OCI-LY7 (cell line): ENCODE results near the gene KIF20A. TPM values are rescaled to one million over a fixed set of nuclear protein-coding genes. Genes with fewer than 3 reads are reported as not detected.

Source experiments
- BruUV-seq: library from RNA; stranded (reverse); fragments of 400-500 nt; replicated peaks from 2 replicates; lab custom pipeline; 2021; lab: Mats Ljungman, UMichigan
- CTCF ChIA-PET: fragments of 300-600 bp; sonication (Branson Sonifier 250); formaldehyde crosslinking; loops from one replicate; lab custom pipeline; 2022; ENCODE audit warnings: antibody characterized with exemption; ENCODE audit not compliant: unreplicated experiment; lab: Charles Lee
- POLR2A ChIA-PET: fragments of 300-600 bp; sonication (Branson Sonifier 250); formaldehyde crosslinking; loops from one replicate; lab custom pipeline; 2022; ENCODE audit warnings: antibody characterized with exemption; lab: Charles Lee
- DNase-seq: peaks from one replicate; pipeline ENCODE4 v3.0.0-alpha.2; 2015; ENCODE audit warnings: low spot score
- H2AFZ ChIP-seq: fragments of 200-600 bp; sonication (generic), shearing (Covaris generic); 2 replicates; pipeline ENCODE4 v1.6.1; 2014; ENCODE audit warnings: mild to moderate bottlenecking, antibody characterized with exemption, low read length, moderate library complexity
- H3K27ac ChIP-seq: fragments of 200-600 bp; sonication (generic); 2 replicates; pipeline ENCODE4 v1.5.1; 2014; ENCODE audit warnings: mixed run types, low read depth, mild to moderate bottlenecking, moderate library complexity, low read length, inconsistent platforms; ENCODE audit not compliant: poor library complexity, severe bottlenecking
- H3K36me3 ChIP-seq: fragments of 200-600 bp; sonication (generic); 2 replicates; pipeline ENCODE4 v1.6.1; 2014; ENCODE audit warnings: mild to moderate bottlenecking, antibody characterized with exemption, low read length, moderate library complexity, mixed read lengths; ENCODE audit not compliant: insufficient read depth
- H3K4me1 ChIP-seq: fragments of 200-600 bp; sonication (generic); 2 replicates; pipeline ENCODE4 v1.5.1; 2014; ENCODE audit warnings: mild to moderate bottlenecking, low read length; ENCODE audit not compliant: insufficient read depth, poor library complexity, severe bottlenecking
- H3K4me2 ChIP-seq: fragments of 200-600 bp; sonication (generic); 2 replicates; pipeline ENCODE4 v1.6.1; 2014; ENCODE audit warnings: mild to moderate bottlenecking, low read length
- H3K4me3 ChIP-seq: fragments of 200-600 bp; sonication (generic); 2 replicates; pipeline ENCODE4 v1.5.1; 2014; ENCODE audit warnings: mild to moderate bottlenecking, low read depth, low read length; ENCODE audit not compliant: poor library complexity, severe bottlenecking
- H3K79me2 ChIP-seq: fragments of 200-600 bp; sonication (generic); 2 replicates; pipeline ENCODE4 v1.6.1; 2016; ENCODE audit warnings: low read depth, mild to moderate bottlenecking, low read length, moderate library complexity, mixed read lengths; ENCODE audit not compliant: insufficient read depth
- H3K9me2 ChIP-seq: fragments of 200-600 bp; sonication (generic); 2 replicates; pipeline ENCODE4 v1.6.1; 2016; ENCODE audit warnings: mild to moderate bottlenecking, low read length, mixed read lengths; ENCODE audit not compliant: insufficient read depth
- H3K9me3 ChIP-seq: fragments of 200-600 bp; sonication (generic); 2 replicates; pipeline ENCODE4 v1.6.1; 2014; ENCODE audit warnings: mild to moderate bottlenecking, mixed run types, low read length, mixed read lengths
- H4K20me1 ChIP-seq: fragments of 200-600 bp; sonication (generic); 2 replicates; pipeline ENCODE4 v1.6.1; 2014; ENCODE audit warnings: mild to moderate bottlenecking, antibody characterized with exemption, low read length, moderate library complexity, mixed read lengths; ENCODE audit not compliant: insufficient read depth
- EZH2phosphoT487 ChIP-seq: fragments of 200-600 bp; sonication (generic); IDR thresholded peaks from 2 replicates; pipeline ENCODE4 v1.6.1; 2018; ENCODE audit warnings: low read depth, borderline replicate concordance, mild to moderate bottlenecking, mixed run types, antibody characterized with exemption, low read length, moderate library complexity, mixed read lengths
- intact Hi-C: fragments of 100-400 bp; cut with micrococcal nuclease; formaldehyde crosslinking; loops from one replicate; pipeline ENCODE4 v1.10.0; 2022; ENCODE audit not compliant: unreplicated experiment
- total RNA-seq, 2 experiments: library from RNA; depleted of rRNA in 1 of 2; stranded (reverse); fragments of >200 nt in 1 of 2; shearing (Covaris generic) in 1 of 2; gene quantifications; 2 replicates each; pipeline ENCODE4 v1.2.3, GENCODE V29; 2014 to 2022
- TF ChIP-seq, protein P1 (sequence below): fragments of 200-600 bp; sonication (generic); conservative IDR thresholded peaks from 2 replicates; pipeline ENCODE4 v1.5.1; 2014; ENCODE audit warnings: mild to moderate bottlenecking, antibody characterized with exemption, low read length, moderate library complexity, mixed read lengths

KIF20A gene
- total RNA-seq, 2 experiments from 2014 or later: 63.1 to 65.1 TPM

DNA sequence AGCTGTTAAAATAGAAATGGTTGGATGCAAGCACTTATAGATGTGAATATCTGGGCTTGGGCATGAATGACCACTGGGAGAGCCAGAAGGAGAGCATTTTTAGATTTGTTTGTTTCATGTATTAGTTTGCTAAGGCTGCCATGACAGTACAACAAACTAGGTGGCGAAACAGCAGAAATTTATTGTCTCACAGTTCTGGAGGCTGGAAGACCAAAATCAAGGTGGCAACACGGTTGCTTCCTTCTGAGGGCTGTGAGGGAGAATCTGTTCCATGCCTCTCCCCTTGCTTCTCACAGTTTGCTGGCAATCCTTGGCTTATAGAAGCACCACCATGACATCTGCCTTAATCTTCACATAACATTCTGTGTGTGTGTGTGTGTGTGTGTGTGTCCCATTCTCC lies 54.4 kb downstream of the KIF20A start:
- intact Hi-C loops: no loop called here
- H3K4me3 ChIP-seq: no peak overlapping the region
- no peak overlapping the region for H2AFZ ChIP-seq
- no peaks in the 10 kb centered on the region for H3K79me2 ChIP-seq
- no peak overlapping the region for H3K27ac ChIP-seq
- TF ChIP-seq, protein P1, sequence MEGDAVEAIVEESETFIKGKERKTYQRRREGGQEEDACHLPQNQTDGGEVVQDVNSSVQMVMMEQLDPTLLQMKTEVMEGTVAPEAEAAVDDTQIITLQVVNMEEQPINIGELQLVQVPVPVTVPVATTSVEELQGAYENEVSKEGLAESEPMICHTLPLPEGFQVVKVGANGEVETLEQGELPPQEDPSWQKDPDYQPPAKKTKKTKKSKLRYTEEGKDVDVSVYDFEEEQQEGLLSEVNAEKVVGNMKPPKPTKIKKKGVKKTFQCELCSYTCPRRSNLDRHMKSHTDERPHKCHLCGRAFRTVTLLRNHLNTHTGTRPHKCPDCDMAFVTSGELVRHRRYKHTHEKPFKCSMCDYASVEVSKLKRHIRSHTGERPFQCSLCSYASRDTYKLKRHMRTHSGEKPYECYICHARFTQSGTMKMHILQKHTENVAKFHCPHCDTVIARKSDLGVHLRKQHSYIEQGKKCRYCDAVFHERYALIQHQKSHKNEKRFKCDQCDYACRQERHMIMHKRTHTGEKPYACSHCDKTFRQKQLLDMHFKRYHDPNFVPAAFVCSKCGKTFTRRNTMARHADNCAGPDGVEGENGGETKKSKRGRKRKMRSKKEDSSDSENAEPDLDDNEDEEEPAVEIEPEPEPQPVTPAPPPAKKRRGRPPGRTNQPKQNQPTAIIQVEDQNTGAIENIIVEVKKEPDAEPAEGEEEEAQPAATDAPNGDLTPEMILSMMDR: no peak
- TF ChIP-seq EZH2phosphoT487: no peak
- POLR2A ChIA-PET: interaction anchor here (0.9 kb wide), 1 partner anchor 9 kb away, joined by 4 read pairs; no protein-coding TSS in a partner anchor
- H3K9me2 ChIP-seq: no peaks in the 10 kb centered on the region
- CTCF ChIA-PET: no interaction called here
- H4K20me1 ChIP-seq: no peaks in the 10 kb centered on the region
- no peak overlapping the region for H3K4me2 ChIP-seq
- no peaks in the 10 kb centered on the region for H3K9me3 ChIP-seq
- BruUV-seq: no TSS peak
- no peaks in the 10 kb centered on the region for H3K36me3 ChIP-seq
- H3K4me1 ChIP-seq: no peaks in the 10 kb centered on the region
- no peak for DNase-seq

DNA sequence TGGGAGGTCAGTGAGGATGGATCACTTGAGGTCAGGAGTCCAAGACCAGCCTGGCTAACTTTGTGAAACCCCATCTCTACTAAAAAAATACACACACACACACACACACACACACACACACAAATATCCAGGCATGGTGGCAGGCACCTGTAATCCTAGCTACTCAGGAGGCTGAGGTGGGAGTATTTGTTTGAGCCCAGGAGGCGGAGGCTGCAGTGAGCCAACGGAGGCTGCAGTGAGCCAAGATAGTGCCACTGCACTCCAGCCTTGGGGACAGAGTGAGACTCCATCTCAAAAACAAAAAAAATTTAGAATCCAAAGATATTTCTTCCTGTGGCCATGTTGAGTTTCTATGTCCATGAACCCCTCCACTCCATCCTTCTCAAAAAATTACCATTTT lies 55.7 kb downstream of the KIF20A start:
- ChIA-PET POLR2A (interaction anchor here (0.7 to 1.5 kb wide), 4 partner anchors 17 to 1419 kb away, joined by 3 to 4 read pairs (median 4); partner anchors contain the start of gene CDC23), CTCF (no interaction called here)
- no TSS peak for BruUV-seq

More for the DNA sequence above, 55.7 kb downstream of the KIF20A start:
- Histone ChIP-seq H3K9me2 (no peaks in the 10 kb centered on the region), H3K36me3 (no peaks in the 10 kb centered on the region), H3K79me2 (no peaks in the 10 kb centered on the region), H3K4me2 (no peak overlapping the region), H3K4me3 (no peak overlapping the region), H2AFZ (no peak overlapping the region), H4K20me1 (no peaks in the 10 kb centered on the region), H3K4me1 (no peaks in the 10 kb centered on the region), H3K27ac (no peak overlapping the region), H3K9me3 (no peaks in the 10 kb centered on the region)
- intact Hi-C loops: no loop called here
- TF ChIP-seq EZH2phosphoT487: no peak
- TF ChIP-seq, protein P1: no peak
- no peak for DNase-seq

Other genes with a start within 250 kb of the KIF20A start
- 9.8 and 21.5 TPM in 2 replicates for gene FAM13B, start 146.0 kb upstream of the KIF20A start, total RNA-seq (2014; rRNA removed; shearing (Covaris generic))
- gene FAM13B, start 146.0 kb upstream of the KIF20A start, total RNA-seq (2022): 29.8 and 35.7 TPM in 2 replicates
- gene WNT8A, start 95.1 kb upstream of the KIF20A start, total RNA-seq (2014; rRNA removed; shearing (Covaris generic)): not detected in 2 replicates
- not detected in 2 replicates for gene WNT8A, start 95.1 kb upstream of the KIF20A start, total RNA-seq (2022)
- gene NME5, start 39.7 kb upstream of the KIF20A start, total RNA-seq (2014; rRNA removed; shearing (Covaris generic)): not detected in 2 replicates
- gene NME5, start 39.7 kb upstream of the KIF20A start, total RNA-seq (2022): not detected in 2 replicates
- 57.7 and 71.7 TPM in 2 replicates for gene BRD8, start 482 bp upstream of the KIF20A start, total RNA-seq (2014; rRNA removed; shearing (Covaris generic))
- gene BRD8, start 482 bp upstream of the KIF20A start, total RNA-seq (2022): 92.7 and 108 TPM in 2 replicates
- gene CDC23, start 34.2 kb downstream of the KIF20A start, total RNA-seq (2014; rRNA removed; shearing (Covaris generic)): 31.8 and 46.7 TPM in 2 replicates
- 36.7 and 45.0 TPM in 2 replicates for gene CDC23, start 34.2 kb downstream of the KIF20A start, total RNA-seq (2022)
- gene GFRA3, start 95.5 kb downstream of the KIF20A start, total RNA-seq (2014; rRNA removed; shearing (Covaris generic)): 0.08 TPM in 1 of 2 replicates, not detected in the other
- not detected in 2 replicates for gene GFRA3, start 95.5 kb downstream of the KIF20A start, total RNA-seq (2022)
- gene CDC25C, start 152.7 kb downstream of the KIF20A start, total RNA-seq (2014; rRNA removed; shearing (Covaris generic)): 19.2 and 21.8 TPM in 2 replicates
- gene CDC25C, start 152.7 kb downstream of the KIF20A start, total RNA-seq (2022): 21.1 and 26.9 TPM in 2 replicates
- gene FAM53C, start 159.2 kb downstream of the KIF20A start, total RNA-seq (2014; rRNA removed; shearing (Covaris generic)): 38.4 and 42.3 TPM in 2 replicates
- 46.5 and 47.8 TPM in 2 replicates for gene FAM53C, start 159.2 kb downstream of the KIF20A start, total RNA-seq (2022)
- gene KDM3B, start 173.6 kb downstream of the KIF20A start, total RNA-seq (2014; rRNA removed; shearing (Covaris generic)): 51.1 and 57.1 TPM in 2 replicates
- 63.6 and 64.8 TPM in 2 replicates for gene KDM3B, start 173.6 kb downstream of the KIF20A start, total RNA-seq (2022)